ENCODE results near the gene VAX1.
"Not testable (repeated sequence)": the region's sequence is repeated elsewhere in the genome, so short reads cannot be mapped to it uniquely, and the experiment has no call there.

Gene VAX1

DNA sequence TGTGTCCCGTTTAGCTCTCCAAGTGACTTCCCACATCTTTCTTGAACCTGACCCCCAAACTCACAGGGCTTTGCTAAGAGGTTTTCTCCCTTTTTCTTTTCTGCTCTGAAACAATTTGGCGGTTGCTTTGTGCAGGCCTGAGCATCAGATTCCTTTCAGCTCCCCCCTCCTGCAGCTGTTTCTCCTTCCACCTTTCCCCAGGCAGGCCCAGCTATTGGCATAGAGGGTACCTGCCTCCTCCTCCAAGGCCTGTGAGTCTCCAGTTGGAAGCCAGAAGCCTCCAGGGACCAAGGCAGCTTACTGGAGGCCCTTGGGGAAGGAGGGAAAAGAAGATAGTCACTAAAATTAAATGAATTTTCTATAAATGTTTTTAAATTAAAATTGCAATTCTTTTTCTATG lies 7.7 kb downstream of the VAX1 start:
- DNase-seq (ENCODE audit: low read depth), result no peak

DNA sequence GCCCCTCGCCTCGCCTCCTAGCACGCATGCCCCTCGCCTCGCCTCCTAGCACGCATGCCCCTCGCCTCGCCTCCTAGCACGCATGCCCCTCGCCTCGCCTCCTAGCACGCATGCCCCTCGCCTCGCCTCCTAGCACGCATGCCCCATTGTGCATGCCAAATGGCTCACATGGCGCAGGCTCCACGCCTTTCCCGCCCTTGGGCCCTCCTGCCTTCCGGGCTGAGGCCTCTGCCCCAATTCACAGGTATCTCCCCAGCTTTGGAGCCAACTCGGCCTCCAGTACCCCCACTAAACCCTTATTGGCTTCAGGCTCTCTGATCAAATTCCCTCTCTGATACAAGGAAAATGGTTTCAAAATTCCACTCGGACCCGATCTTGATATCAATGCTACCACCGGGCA lies 11.4 kb downstream of the VAX1 start:
- DNase-seq (ENCODE audit: low read depth); H3K4me3 ChIP-seq (ENCODE audit: low read depth, low read length): not testable (repeated sequence)

More for the DNA sequence above, 7.7 kb downstream of the VAX1 start:
- TF ChIP-seq, protein P1, sequence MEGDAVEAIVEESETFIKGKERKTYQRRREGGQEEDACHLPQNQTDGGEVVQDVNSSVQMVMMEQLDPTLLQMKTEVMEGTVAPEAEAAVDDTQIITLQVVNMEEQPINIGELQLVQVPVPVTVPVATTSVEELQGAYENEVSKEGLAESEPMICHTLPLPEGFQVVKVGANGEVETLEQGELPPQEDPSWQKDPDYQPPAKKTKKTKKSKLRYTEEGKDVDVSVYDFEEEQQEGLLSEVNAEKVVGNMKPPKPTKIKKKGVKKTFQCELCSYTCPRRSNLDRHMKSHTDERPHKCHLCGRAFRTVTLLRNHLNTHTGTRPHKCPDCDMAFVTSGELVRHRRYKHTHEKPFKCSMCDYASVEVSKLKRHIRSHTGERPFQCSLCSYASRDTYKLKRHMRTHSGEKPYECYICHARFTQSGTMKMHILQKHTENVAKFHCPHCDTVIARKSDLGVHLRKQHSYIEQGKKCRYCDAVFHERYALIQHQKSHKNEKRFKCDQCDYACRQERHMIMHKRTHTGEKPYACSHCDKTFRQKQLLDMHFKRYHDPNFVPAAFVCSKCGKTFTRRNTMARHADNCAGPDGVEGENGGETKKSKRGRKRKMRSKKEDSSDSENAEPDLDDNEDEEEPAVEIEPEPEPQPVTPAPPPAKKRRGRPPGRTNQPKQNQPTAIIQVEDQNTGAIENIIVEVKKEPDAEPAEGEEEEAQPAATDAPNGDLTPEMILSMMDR (IDR thresholded peaks at IDR 0.05; ENCODE audit: control insufficient read depth, extremely low read depth, insufficient read depth), result no peak
- no peak overlapping the region for H3K4me3 ChIP-seq (ENCODE audit: low read depth, low read length)

DNA sequence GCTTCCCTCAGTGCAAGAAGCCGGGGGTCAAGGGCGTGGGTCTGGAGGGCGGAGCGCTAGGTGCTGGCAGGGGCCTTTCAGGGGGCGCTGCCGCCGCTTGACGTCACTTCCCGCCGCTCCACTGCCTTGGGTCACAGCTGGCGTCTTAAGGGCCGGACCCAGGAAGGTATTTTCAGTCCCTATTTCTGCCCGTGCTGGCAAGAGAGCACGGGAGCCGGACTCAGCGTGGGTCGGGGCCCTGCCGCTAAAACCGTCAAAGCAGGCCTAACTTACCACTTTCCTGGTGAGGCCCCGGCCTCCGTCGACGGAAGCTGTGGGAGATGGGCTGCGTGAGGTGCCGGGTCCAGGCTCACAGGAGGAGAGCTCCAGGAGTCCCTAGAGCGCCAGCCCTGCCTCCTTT lies 12.0 kb downstream of the VAX1 start:
- DNase-seq (ENCODE audit: low read depth), result no peak
- H3K4me3 ChIP-seq (ENCODE audit: low read depth, low read length), result no peak overlapping the region
- TF ChIP-seq, protein P1 (IDR thresholded peaks at IDR 0.05; ENCODE audit: control insufficient read depth, extremely low read depth, insufficient read depth), result no peak

- no peak overlapping the region for H3K4me3 ChIP-seq (ENCODE audit: low read depth, low read length)
- DNase-seq (ENCODE audit: low read depth), result no peak
- TF ChIP-seq, protein P1 (IDR thresholded peaks at IDR 0.05; ENCODE audit: control insufficient read depth, extremely low read depth, insufficient read depth), result peak; percentile 70
Measured at GRCh38 chr10:117112220-117112619, 25.9 kb downstream of the VAX1 start.

DNA sequence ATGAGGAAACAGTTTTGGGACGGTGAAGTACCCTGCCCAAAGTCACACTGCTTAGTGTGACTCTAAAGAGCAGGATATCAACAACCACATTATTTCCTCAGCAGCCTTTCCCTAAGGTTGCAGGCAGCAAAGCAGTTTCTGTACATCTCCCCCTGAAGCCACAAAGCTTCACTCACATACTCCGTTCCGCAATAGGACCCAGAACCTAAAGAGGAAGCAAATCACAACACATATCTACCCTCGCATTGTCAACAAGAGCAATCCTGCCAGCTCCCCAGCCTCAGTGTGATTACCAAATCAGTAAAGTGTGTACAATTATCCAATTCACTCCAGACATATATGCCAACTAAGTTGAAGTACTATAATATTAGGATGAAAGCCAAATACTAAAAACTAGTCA lies 30.8 kb downstream of the VAX1 start:
- no peak overlapping the region for H3K4me3 ChIP-seq (ENCODE audit: low read depth, low read length)
- DNase-seq (ENCODE audit: low read depth), result no peak
- TF ChIP-seq, protein P1 (IDR thresholded peaks at IDR 0.05; ENCODE audit: control insufficient read depth, extremely low read depth, insufficient read depth), result no peak

DNA sequence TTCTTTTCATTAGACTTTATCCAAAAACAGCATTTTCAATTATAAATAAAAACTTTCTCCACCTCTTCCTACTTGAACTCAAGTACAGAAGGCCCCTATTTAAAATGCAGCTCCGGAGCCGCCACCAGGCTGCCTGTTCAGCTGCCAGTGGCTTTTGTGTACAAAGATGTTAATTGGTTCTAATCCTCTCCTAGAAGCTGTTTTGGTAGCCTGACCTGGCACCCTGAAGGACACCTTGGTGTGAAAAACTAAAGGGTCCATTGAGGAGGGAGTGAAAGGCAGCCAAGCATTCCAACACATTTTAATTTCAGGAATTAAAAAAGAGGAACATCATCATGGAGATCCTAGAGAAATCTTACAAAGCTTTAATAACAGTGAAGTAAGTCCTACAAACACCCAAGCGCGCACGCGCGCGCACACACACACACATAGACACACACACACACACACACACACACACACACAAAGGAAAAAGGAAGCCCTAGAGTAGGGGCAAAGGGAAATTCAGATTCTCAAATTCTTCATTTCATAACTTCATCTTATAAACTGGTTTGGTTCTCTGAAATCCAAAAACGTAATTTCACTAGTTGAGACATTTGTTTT lies 41.4 kb downstream of the VAX1 start:
- H3K4me3 ChIP-seq (ENCODE audit: low read depth, low read length), result no peak overlapping the region
- no peak for DNase-seq (ENCODE audit: low read depth)
- TF ChIP-seq, protein P1 (IDR thresholded peaks at IDR 0.05; ENCODE audit: control insufficient read depth, extremely low read depth, insufficient read depth), result no peak

DNA sequence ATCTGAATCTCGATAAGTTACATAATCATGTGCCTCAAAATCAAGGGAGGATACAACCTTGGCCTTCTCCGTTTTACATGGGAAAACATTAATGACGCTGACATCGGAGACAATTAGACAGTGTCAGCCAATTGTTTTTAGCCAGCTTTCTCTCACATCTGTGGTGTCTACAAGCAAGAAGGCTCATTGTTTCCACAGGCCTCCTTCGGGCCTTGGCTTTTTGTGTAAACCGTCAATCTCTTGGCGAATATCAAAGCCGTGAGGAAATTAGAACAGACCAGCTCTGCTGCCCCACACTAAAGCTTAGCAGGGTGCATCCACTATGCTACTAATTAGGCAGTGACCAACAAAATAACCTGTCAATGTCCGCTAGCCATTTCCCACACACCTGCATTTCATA lies 43.2 kb downstream of the VAX1 start:
- no peak overlapping the region for H3K4me3 ChIP-seq (ENCODE audit: low read depth, low read length)
- DNase-seq (ENCODE audit: low read depth), result no peak
- TF ChIP-seq, protein P1 (IDR thresholded peaks at IDR 0.05; ENCODE audit: control insufficient read depth, extremely low read depth, insufficient read depth), result no peak

Measured in LNCaP clone FGC (cell line).